Measurements from ENCODE around the gene RPL14. TPM values are rescaled to one million over a fixed set of nuclear protein-coding genes. Genes with fewer than 3 reads are reported as not detected.

Gene RPL14
- total and polyA plus RNA-seq, 2 donors (not counting 3 experiments of a cell fraction or from before 2014, with no cell fraction given) = 961 to 1,947 TPM

DNA sequence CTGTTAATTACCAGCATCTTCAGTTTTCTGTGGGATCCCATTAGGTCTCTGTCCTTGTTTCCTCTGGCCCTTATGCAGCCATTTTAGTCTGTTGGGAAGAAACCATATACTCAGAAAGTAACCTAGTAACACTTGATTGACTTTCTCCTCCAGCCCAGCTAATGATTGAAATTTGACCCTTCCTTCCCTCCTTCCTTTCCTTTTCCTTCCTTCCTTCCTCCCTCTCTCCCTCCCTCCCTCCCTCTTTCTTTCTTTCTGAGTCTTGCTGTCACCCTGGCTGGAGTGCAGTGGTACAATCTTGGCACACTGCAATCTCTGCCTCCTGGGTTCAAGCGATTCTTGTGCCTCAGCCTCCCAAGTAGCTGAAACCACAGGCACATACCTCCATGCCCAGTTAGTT lies 42.8 kb downstream of the RPL14 start:
- intact Hi-C loops (cut with micrococcal nuclease) (loop anchor here (10.0 kb wide), 1 partner anchor 965 kb away; no protein-coding TSS in a partner anchor), dilution Hi-C loops (cut with MboI; ENCODE audit: extremely low pct_ligation_motif_present, low sequenced_read_pairs) (no loop called here)
- H3K27me3 ChIP-seq (ENCODE audit: control insufficient read depth in 2 of 2, insufficient read depth in 2 of 2, low read length in 2 of 2) = no peaks in the 10 kb centered on the region
- no peak overlapping the region for H3K4me3 ChIP-seq (replicated peaks in 1 of 3; ENCODE audit: insufficient read depth in 1 of 3, low read depth in 1 of 3, low read length in 3 of 3)
- H3K9me1 ChIP-seq (replicated peaks; ENCODE audit: control insufficient read depth, extremely low read depth, insufficient read depth, low read length) = no peaks in the 10 kb centered on the region
- H3K4me1 ChIP-seq (ENCODE audit: control insufficient read depth, extremely low read depth, insufficient read depth, low read length) = peaks cover 10% of the 10 kb centered on the region
- no peaks in the 10 kb centered on the region for H3K79me2 ChIP-seq (ENCODE audit: control insufficient read depth, insufficient read depth, low read length)
- no peaks in the 10 kb centered on the region for H4K20me1 ChIP-seq (replicated peaks; ENCODE audit: control insufficient read depth, extremely low read depth, insufficient read depth, low read length)
- no peaks in the 10 kb centered on the region for H3K9me3 ChIP-seq (replicated peaks; ENCODE audit: control insufficient read depth, insufficient read depth, low read length)
- no peak for DNase-seq (ENCODE audit: low read depth, low spot score)
- no peak for TF ChIP-seq POLR2A (IDR thresholded peaks at IDR 0.05; ENCODE audit: low read depth, low read length)
- TF ChIP-seq, protein P1, sequence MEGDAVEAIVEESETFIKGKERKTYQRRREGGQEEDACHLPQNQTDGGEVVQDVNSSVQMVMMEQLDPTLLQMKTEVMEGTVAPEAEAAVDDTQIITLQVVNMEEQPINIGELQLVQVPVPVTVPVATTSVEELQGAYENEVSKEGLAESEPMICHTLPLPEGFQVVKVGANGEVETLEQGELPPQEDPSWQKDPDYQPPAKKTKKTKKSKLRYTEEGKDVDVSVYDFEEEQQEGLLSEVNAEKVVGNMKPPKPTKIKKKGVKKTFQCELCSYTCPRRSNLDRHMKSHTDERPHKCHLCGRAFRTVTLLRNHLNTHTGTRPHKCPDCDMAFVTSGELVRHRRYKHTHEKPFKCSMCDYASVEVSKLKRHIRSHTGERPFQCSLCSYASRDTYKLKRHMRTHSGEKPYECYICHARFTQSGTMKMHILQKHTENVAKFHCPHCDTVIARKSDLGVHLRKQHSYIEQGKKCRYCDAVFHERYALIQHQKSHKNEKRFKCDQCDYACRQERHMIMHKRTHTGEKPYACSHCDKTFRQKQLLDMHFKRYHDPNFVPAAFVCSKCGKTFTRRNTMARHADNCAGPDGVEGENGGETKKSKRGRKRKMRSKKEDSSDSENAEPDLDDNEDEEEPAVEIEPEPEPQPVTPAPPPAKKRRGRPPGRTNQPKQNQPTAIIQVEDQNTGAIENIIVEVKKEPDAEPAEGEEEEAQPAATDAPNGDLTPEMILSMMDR (IDR thresholded peaks at IDR 0.05; ENCODE audit: extremely low read depth in 1 of 2, insufficient read depth in 1 of 2, low read depth in 1 of 2, low read length in 2 of 2) = no peak
- no peak for TF ChIP-seq MYC (IDR thresholded peaks at IDR 0.05; ENCODE audit: low read depth, low read length)
- TF ChIP-seq, protein P2, sequence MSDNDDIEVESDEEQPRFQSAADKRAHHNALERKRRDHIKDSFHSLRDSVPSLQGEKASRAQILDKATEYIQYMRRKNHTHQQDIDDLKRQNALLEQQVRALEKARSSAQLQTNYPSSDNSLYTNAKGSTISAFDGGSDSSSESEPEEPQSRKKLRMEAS (IDR thresholded peaks at IDR 0.05; ENCODE audit: insufficient read depth, insufficient read length) = no peak
- no peak overlapping the region for H3K4me2 ChIP-seq (ENCODE audit: insufficient read depth, low read length)
- ChIA-PET CTCF (interaction anchor here (1.2 kb wide), 2 partner anchors 8 to 29 kb away, joined by 3 read pairs; no protein-coding TSS in a partner anchor), POLR2A (no interaction called here)
- FAIRE-seq = no peak
- H3K27ac ChIP-seq (ENCODE audit: insufficient read depth, low read depth, low read length) = no peak overlapping the region
- no peak overlapping the region for H3K9ac ChIP-seq (replicated peaks; ENCODE audit: extremely low read depth, insufficient read depth, low read length)
- H2AFZ ChIP-seq (ENCODE audit: low read depth, low read length) = no peak overlapping the region
- no TSS peak for BruUV-seq (replicated peaks)
- no peaks in the 10 kb centered on the region for H3K36me3 ChIP-seq (ENCODE audit: control insufficient read depth in 2 of 2, extremely low read depth in 1 of 2, insufficient read depth in 2 of 2, low read length in 2 of 2)

DNA sequence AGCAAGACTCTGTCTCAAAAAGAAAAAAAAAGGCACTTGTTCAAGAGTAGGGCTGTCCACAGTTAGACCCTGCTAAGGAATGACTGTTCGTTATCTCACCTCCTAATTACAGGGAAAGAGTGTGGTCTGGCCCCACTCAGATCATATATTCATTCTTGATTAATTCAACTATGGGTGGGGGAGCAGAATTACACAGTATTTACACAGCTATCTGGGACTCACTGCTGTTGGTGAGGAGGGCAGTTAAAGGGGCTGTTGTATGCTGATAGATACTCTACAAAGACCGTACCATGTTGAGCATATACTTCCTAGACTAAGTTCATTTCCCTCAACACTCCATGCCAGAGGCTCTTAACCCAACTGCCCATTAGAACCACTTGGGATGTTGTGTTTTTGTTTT lies 44.9 kb downstream of the RPL14 start:
- H3K9me3 ChIP-seq (replicated peaks; ENCODE audit: control insufficient read depth, insufficient read depth, low read length) = no peaks in the 10 kb centered on the region
- DNase-seq (ENCODE audit: low read depth, low spot score) (no peak), FAIRE-seq (no peak)
- POLR2A ChIA-PET = no interaction called here
- H3K79me2 ChIP-seq (ENCODE audit: control insufficient read depth, insufficient read depth, low read length) = no peaks in the 10 kb centered on the region
- BruUV-seq (replicated peaks) = no TSS peak
- no peak overlapping the region for H3K4me3 ChIP-seq (replicated peaks in 1 of 3; ENCODE audit: insufficient read depth in 1 of 3, low read depth in 1 of 3, low read length in 3 of 3)
- TF ChIP-seq, protein P2 (IDR thresholded peaks at IDR 0.05; ENCODE audit: insufficient read depth, insufficient read length) = no peak
- TF ChIP-seq EZH2 (IDR thresholded peaks at IDR 0.05; ENCODE audit: borderline replicate concordance, low read depth, low read length, severe bottlenecking) = no peak
- no peak for TF ChIP-seq GATA2 (IDR thresholded peaks at IDR 0.05; ENCODE audit: insufficient read depth, insufficient read length, low read depth, low read length)
- TF ChIP-seq FOS (IDR thresholded peaks at IDR 0.05; ENCODE audit: borderline replicate concordance, insufficient read depth, low read length) = no peak
- TF ChIP-seq POLR2A (IDR thresholded peaks at IDR 0.05; ENCODE audit: low read depth, low read length) = no peak
- TF ChIP-seq JUN (IDR thresholded peaks at IDR 0.05; ENCODE audit: borderline replicate concordance, insufficient read depth, insufficient read length, low read depth) = no peak
- no peak for TF ChIP-seq POLR2AphosphoS5 (IDR thresholded peaks at IDR 0.05; ENCODE audit: insufficient read depth, low read depth, low read length)
- TF ChIP-seq, protein P1 (IDR thresholded peaks at IDR 0.05; ENCODE audit: extremely low read depth in 1 of 2, insufficient read depth in 1 of 2, low read depth in 1 of 2, low read length in 2 of 2) = no peak
- TF ChIP-seq MYC (IDR thresholded peaks at IDR 0.05; ENCODE audit: low read depth, low read length) = no peak
- H3K9ac ChIP-seq (replicated peaks; ENCODE audit: extremely low read depth, insufficient read depth, low read length) = no peak overlapping the region
- CTCF ChIA-PET = no interaction called here
- H2AFZ ChIP-seq (ENCODE audit: low read depth, low read length) = no peak overlapping the region
- H4K20me1 ChIP-seq (replicated peaks; ENCODE audit: control insufficient read depth, extremely low read depth, insufficient read depth, low read length) = no peaks in the 10 kb centered on the region
- H3K4me1 ChIP-seq (ENCODE audit: control insufficient read depth, extremely low read depth, insufficient read depth, low read length) = peaks cover 19% of the 10 kb centered on the region
- no peaks in the 10 kb centered on the region for H3K9me1 ChIP-seq (replicated peaks; ENCODE audit: control insufficient read depth, extremely low read depth, insufficient read depth, low read length)
- no peaks in the 10 kb centered on the region for H3K27me3 ChIP-seq (ENCODE audit: control insufficient read depth in 2 of 2, insufficient read depth in 2 of 2, low read length in 2 of 2)
- H3K36me3 ChIP-seq (ENCODE audit: control insufficient read depth in 2 of 2, extremely low read depth in 1 of 2, insufficient read depth in 2 of 2, low read length in 2 of 2) = no peaks in the 10 kb centered on the region
- no peak overlapping the region for H3K4me2 ChIP-seq (ENCODE audit: insufficient read depth, low read length)
- no peak overlapping the region for H3K27ac ChIP-seq (ENCODE audit: insufficient read depth, low read depth, low read length)
- intact Hi-C loops (cut with micrococcal nuclease) = loop anchor here (10.0 kb wide), 1 partner anchor 967 kb away; no protein-coding TSS in a partner anchor
- dilution Hi-C loops (cut with MboI; ENCODE audit: extremely low pct_ligation_motif_present, low sequenced_read_pairs) = no loop called here
